ENCODE results near the gene FAM170B. TPM values are rescaled to one million over a fixed set of nuclear protein-coding genes. Genes with fewer than 3 reads are reported as not detected.

Gene FAM170B
- total RNA-seq, 1 donor from 2014 or later: not detected

DNA sequence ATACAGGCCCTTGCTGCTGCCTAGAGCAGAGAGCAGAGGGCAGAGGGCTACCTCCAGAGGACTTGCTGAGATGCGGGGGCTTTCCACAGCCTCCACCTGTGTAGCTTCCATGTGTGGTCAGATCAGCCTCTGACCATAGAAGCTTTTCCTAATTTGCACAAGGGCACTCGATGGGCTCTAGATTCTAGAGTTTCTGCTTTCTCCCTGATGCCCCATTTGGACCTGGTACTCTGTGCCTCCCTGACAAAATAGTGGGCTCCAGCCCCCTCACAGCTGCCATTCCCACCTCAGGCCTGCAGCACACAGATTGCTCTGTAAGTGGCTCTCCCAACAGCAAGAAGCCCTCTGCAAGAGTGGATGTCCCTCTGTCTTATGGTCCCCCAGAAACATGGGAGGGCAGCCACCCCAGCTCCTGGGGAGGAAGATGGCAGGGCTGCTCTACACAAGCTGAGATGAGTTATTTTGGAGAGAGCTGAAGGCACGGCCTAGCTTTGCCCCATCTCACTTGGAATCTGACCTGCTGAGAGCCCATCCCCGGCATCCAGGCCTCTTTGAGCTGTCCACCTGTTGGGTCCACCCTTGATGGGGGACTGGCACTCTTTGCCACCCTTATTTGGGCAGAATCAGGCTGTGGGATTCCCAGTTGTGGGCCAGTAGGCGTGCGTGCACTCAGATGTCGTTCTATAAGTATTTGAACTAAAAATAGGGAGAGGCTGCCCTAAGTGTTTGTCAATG lies 37.7 kb upstream of the FAM170B start:
- ATAC-seq (no peak), DNase-seq (ENCODE audit: missing footprints) (no peak)
- intact Hi-C loops (cut with DNase I): loop anchor here (10.0 kb wide), 1 partner anchor 343 kb away; no protein-coding TSS in a partner anchor

DNA sequence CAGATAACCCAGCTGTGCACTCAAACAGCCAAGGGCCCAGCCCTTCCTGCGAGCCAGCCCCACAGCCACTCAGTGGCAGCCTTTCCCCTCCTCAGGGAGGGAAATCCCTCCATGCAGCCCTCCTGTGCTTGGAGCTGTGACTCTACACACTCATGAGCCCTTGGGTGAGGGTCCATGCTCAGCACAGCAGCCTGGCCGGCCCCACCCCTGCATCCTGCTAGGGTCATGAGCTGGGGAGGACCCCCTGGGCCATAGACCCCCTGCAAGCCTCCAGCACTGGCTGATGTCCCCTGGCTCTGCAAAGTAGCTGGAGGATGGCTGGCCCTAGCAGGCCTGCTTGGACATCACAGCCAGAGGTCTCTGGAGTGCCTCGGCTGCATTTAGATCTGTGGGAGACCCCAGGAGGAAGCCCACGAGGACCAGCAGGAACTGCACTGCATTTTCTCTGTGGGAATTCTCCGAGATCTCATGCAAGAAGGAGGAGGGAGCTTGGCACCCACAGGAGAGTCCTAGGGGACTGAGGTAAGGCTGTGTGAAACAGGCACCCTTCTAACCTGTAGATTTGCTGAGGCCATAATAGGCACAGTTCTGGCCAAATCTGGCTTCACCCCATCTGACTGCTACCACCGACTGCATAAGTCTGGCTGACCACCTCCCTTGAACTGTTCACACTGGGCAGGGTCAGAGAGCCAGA lies 37.0 kb upstream of the FAM170B start:
- intact Hi-C loops (cut with DNase I): loop anchor here (10.0 kb wide), 1 partner anchor 344 kb away; no protein-coding TSS in a partner anchor
- no peak for ATAC-seq
- no peak for DNase-seq (ENCODE audit: missing footprints)

DNA sequence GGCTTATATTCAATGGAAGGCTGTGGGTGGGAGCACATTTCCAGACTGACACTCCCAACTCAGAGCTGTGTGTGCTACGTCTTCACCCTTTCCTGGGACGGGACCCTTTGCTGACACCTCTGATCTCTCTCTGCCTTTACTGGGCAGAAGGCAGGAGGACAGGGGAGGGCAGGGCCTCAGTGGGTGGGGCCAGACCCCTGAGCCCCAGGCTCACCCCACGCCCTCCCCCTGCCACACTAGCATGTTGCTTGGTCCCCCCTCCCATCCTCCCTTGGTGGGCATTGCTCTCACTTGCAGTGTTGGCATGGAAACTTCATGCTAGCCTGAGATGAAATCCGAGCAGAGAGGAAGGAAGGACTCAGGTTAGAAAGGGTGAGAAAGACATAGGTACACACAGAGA lies 36.0 kb upstream of the FAM170B start:
- intact Hi-C loops (cut with DNase I): loop anchor here (10.0 kb wide), 1 partner anchor 345 kb away; no protein-coding TSS in a partner anchor
- DNase-seq (ENCODE audit: missing footprints) (no peak), ATAC-seq (no peak)

DNA sequence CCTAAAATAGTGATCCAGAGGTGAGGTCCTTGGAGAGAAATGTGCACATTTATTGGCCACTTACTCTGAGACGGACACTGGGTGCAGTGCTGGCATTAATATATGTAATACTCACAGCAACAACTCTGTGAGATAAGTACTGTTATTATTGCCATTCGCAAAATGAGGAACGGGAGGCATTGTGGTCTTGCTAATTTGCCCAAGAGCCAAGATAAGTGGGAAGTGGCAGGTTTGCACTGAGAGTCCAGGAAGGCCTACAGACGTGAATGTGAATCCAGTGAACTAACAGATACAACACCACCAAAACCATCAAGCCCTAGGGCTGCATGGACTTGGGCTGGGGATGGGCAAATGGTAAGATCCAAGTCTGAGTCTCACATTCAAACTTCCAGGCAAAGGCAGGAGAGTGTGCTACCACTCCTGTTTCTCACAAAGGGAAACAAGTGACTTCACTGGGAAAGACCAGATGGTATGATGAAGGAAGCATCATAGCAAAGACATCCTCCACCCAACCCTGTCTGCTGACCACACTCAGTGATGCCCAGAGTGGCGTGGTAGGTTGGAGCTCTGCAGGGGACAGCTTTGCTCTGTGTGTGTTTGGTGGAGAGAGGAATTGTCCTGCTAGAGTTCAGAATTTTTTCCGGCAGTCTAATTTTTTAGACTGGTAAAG lies 35.1 kb upstream of the FAM170B start:
- DNase-seq (ENCODE audit: missing footprints): no peak
- intact Hi-C loops (cut with DNase I): no loop called here
- ATAC-seq: no peak

DNA sequence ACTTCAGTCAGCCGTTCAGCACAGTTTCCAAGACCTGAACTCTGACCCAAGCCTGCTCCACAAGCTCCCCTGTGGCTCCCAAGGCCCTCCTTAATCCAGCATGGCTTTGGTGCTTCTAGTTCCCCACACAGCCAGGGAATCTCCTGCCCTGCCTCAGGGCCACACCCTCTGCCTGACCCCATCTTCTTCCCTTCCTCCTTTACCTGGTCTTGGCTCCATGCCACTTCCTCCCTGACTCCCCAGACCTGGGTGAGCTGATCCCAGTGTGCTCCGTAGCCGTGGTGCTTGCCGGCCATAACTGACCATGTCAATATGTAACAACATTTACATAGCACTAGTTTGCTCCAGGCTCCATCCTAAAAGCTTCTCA lies 34.3 kb upstream of the FAM170B start:
- ATAC-seq: no peak
- DNase-seq (ENCODE audit: missing footprints): no peak

DNA sequence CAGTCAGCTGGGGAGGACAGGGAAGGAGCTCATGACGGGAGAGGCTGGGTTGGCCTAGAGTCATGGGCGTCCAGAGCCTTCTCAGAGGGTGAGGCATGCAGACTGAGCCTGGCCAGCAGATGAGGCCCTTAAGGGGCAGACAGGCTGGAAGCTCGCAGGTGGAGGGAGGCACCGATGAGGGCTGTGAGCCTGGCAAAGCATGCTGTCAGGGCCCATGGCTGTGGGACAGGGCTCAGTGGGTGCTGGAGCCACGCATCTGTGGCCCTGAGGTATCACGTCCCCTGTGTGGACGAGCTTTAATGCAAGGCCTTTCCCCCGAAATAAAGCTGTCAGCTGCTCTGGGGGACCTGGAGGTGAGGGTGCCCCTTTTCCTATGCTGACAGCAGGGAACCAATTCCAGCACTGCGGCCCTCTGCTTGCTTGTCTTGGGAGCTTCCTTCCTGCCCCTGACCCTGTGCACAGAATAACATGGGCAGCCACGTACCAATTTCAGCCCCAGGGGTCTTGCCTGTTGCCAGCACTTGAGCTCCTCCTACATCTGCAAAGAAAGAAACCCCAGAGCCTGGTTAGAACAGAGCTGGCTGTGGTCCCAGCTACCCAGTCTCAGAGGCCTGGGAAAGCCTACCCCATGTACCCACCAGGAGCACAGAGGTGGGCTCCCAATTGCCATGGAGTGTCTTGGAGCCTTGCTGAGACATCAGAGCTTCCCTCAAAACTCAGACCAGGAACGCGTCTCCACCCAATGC lies 33.8 kb upstream of the FAM170B start:
- ATAC-seq (no peak), DNase-seq (ENCODE audit: missing footprints) (no peak)
- intact Hi-C loops (cut with DNase I): no loop called here

More for the DNA sequence above, 34.3 kb upstream of the FAM170B start:
- intact Hi-C loops (cut with DNase I): no loop called here

DNA sequence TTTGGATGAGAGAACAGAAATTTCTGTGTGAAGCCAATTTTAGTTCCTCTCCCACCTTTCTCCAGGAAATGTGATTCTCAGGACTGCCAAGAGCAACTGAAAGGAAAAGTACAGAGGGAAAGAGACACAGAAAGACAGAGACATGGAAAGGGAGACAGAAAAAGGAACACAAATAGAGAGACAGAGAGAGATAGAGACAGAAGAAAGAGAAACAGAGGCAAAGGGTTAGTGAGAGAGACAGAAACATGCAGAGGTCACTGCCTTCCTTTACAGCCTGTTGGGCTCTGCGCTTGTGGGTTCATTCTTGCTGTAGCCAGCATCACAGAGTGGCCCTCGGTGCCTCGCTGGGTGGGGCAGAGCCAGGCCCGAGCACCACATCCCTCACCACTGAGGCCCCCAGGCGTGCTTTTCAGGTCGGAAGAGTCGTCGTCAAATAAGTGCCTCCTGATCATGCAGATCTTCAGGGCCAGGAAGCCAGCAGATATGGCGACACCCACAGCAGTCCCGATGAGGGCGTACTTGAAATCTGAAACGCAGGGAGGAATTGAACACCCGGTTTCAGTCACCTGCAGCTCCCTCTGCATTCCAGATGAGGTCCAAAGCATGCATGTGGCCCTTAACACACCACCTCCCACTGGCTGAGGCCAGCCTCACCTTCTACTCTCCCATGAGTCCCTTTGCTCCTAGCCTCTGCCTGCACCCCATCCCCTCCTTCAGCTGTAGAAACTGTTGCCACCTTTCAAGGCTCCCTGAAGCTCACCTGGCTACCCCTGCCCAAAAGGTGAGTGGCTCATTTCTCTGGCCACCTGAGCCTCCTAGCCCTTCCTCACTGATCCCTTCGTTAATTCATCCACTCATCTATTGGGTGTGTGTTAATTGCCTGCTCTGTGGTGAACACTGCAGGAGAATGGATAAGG lies 32.9 kb upstream of the FAM170B start:
- DNase-seq (ENCODE audit: missing footprints) (no peak), ATAC-seq (no peak)
- intact Hi-C loops (cut with DNase I): no loop called here

DNA sequence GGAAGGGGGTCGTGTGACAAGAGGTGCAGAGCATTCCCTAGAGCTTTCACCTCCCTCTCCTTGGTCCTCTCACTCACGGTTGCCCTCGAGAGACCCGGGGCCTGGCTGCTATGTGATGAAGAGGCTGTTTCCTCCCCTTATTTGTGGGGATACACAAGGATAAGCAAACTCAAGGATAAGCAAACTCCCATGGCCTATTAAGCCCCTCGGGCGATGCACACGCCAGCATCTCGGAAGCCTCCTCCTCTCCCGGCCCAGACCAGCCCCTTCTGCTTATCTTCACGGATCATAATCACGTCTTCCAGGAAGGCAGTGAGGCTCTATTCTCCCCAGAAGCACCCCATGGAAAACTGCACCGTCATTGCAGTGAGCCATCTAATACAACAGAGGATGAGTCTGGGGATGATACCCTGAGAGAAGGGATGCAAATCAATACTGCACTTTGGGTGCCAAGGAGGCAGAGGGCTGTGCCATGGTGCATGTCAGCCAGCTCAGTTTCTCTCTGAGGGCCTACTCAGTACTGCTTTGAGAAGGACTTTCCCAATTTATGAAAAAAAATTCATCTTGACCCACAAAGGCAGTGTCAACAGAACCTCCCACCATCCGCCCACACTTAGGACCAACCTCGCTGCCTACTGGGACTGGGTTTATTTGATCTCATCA lies 32.1 kb upstream of the FAM170B start:
- ATAC-seq: no peak
- no peak for DNase-seq (ENCODE audit: missing footprints)
- intact Hi-C loops (cut with DNase I): no loop called here

DNA sequence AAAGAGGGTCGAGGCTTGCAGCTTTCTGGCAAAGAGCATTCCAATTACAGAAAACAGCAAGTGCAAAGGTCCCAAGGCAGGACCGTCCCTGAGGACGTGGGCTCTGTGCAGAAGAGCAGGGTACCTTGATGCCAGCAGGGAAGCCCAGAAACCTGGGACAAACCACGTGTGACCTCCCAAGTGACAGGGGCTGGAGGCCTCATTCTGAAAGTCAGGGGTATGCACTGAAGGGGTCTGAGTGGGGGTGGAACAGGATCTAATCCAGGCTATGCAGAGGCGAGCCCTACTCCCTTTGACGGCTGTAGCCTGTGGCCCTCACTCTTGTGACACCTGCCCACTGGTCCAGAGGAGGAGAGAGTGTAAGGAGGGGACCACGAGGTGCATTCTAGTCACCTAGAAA lies 31.4 kb upstream of the FAM170B start:
- ATAC-seq: no peak
- intact Hi-C loops (cut with DNase I): no loop called here
- DNase-seq (ENCODE audit: missing footprints): no peak

DNA sequence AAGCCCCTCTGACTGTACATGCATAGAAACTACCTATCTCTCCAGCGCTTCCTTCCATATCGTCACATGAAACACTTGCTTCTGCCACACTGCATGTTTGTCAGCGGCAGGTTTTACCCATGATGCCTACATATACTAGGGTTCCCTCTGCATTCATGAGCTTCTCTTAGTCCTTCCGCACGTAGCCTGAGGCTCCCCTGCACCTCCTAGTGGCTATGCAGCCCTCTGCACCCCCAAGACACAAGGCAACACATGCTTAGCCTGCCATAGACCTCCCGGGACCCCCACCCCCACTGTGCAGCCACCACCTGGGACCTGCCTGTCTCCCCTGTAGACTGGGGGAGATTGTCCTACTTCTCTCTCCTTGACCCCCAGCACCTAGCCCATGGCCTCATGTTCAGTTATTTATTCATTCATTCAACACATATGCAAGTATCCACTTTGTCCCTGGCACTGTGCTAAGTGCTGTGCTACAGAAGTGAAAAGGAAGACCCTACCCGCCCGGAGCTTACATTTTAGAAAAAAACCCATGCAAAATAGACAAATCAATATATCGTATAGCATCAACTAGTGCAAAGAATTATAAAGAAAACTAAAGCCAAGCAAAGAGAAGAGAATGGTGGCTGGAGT lies 30.9 kb upstream of the FAM170B start:
- DNase-seq (ENCODE audit: missing footprints): no peak
- intact Hi-C loops (cut with DNase I): loop anchor here (5.0 kb wide), 2 partner anchors 47 to 507 kb away; partner anchors contain the start of gene VSTM4
- peak; percentile 49 for ATAC-seq

DNA sequence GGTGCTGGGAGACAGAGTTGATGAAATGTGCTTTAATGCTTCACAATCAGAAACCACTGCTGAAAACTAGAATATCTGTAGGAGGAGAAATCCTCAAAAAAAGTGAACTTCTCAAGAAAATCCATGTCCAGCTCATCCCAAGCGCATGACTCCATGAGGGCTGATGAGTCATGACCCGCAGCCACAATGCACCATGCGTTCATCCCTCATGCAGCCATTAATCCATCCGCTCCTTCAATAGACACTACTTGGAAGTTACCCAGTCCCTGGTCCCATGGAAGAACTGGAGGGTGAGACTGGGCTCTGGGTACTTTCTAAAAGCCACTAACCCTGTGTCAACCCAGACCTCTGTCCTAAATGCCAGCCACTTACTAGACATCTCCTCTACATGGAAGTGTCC lies 29.9 kb upstream of the FAM170B start:
- DNase-seq (ENCODE audit: missing footprints) (no peak), ATAC-seq (no peak)
- intact Hi-C loops (cut with DNase I): loop anchor here (2.0 to 5.0 kb wide), 3 partner anchors 46 to 506 kb away; partner anchors contain the start of gene VSTM4

DNA sequence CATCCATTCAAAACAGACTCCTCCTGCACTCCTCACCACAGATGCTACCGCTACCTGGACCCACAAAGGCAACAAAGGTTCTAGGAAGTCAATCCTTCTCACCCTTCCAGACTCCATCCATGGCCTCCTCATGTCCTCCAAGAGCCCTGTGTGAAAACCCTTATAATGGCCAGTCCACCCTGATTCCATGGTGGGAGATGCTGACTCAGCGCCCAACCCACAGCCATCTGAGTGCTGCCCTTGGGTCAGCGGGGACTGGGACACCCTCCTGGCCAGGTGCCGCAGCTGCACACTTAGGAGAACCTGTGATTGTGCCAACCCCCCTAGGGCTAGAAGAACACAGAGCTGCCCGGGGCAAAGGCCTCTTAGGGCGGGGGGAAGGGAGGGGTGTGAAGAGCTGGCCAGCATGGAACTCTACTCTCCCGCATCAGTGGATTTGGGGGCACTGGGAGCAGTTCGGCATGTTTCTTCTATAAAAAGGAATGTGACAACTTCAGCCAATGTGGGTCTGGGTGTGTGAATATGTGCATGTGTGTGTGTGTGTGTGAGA lies 29.0 kb upstream of the FAM170B start:
- intact Hi-C loops (cut with DNase I): loop anchor here (2.0 to 5.0 kb wide), 3 partner anchors 46 to 506 kb away; partner anchors contain the start of gene VSTM4
- DNase-seq (ENCODE audit: missing footprints): no peak
- ATAC-seq: no peak

DNA sequence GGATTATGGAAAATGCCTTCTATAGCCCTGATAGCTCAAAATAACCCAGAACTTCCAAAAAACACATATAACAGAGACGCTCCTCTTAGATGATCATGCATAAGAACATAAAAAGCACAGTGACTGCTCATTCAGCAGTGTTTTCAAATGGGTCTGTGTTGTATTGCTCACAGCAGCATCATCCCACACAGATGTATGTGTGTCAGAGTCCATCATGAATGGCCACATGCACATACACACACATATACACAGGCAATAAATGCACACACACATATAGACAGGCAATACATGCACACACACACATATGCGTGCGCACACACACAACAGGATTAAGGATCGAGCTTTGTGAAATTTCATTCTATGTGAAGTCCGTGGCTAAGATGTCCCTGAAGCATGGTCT lies 28.2 kb upstream of the FAM170B start:
- no peak for DNase-seq (ENCODE audit: missing footprints)
- ATAC-seq: no peak
- intact Hi-C loops (cut with DNase I): loop anchor here (2.0 to 5.0 kb wide), 3 partner anchors 45 to 505 kb away; partner anchors contain the start of gene VSTM4

DNA sequence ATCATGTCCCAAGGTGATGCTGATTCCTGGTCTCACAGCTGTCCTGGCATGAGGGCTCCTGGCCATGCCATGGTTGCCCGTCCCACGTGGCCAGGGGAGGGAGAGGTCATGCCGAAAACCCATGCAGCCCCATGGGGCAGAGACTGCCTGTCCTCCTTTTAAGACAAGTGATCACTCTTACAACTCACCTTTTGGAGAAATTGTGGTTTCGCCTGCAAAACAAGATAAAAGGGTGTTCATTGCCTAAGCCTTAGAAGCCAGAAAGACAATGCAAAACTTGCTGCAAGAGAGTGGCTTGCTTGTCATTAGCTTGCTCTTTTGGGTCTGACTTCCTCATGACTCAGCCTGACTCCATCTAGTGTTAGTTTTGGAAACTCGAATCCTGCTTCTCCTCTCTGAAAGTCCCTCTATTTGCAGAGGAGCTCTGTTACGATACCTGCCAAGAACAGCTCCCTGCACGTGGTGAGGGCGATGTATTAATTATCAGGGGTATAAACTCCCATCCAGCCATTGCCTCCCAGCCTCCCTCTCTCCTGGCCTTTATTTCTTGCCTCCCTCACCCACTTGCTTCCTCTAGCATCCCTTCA lies 27.7 kb upstream of the FAM170B start:
- no peak for DNase-seq (ENCODE audit: missing footprints)
- ATAC-seq: peak; percentile 40
- intact Hi-C loops (cut with DNase I): loop anchor here (5.0 kb wide), 2 partner anchors 44 to 504 kb away; partner anchors contain the start of gene VSTM4

DNA sequence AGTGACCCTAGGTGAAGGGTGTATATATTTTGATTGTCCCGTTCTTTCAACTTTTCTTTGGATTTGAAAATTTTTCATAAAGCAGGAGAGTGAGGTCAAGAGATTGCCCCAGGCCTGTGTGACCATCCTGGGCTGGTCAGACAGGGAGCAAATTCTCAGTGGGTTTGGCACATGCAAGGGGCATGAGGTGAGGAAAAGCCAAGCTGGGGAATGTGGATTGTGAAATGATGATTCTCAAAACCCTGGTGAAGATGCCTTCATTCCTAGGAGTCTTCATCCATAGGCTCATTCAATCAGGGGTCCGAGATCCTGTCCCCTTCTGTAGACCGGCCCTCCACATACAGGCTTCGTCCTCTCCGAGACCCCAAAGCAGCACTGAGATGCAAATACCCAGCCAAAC lies 27.0 kb upstream of the FAM170B start:
- intact Hi-C loops (cut with DNase I): loop anchor here (5.0 kb wide), 2 partner anchors 44 to 504 kb away; partner anchors contain the start of gene VSTM4
- DNase-seq (ENCODE audit: missing footprints) (no peak), ATAC-seq (no peak)

DNA sequence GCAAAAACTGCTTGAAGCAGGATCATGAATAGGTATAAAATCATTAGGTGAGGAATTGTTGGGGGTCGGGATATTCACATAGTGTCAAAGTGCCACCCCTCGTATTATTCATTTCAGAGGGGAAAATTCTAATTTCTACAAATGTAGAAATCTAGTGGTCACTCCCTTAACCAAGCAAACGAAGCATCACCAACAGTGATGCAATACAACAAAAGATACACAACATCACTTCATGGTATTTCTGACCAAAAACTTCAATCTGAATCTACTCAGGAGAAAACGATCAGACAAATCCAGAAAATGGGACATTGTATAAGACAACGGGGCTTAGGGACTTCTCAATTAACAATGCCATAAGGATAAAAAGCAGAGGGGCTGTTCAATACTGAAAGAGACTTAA lies 26.3 kb upstream of the FAM170B start:
- no peak for DNase-seq (ENCODE audit: missing footprints)
- intact Hi-C loops (cut with DNase I): loop anchor here (5.0 kb wide), 2 partner anchors 43 to 503 kb away; partner anchors contain the start of gene VSTM4
- no peak for ATAC-seq
